K562 (cell line): Measurements from ENCODE around the gene DAZAP1. TPM values are rescaled to one million over a fixed set of nuclear protein-coding genes. Genes with fewer than 3 reads are reported as not detected.

ENCODE experiments used
- CHD1 ChIP-seq: fragments of 200-600 bp; sonication (generic); IDR thresholded peaks from one replicate; pipeline ENCODE4 v1.6.1; 2012; ENCODE audit warnings: mild to moderate bottlenecking, moderate library complexity, low read length, inconsistent platforms
- GABPA ChIP-seq: fragments of 200-800 bp; sonication (Bioruptor generic); conservative IDR thresholded peaks from 2 replicates; pipeline ENCODE4 v1.6.1; 2016; ENCODE audit warnings: low read depth, missing genetic modification characterization, missing compliant biosample characterization
- HLTF ChIP-seq: fragments of 450-650 bp; IDR thresholded peaks from 2 replicates; pipeline ENCODE4 v1.6.1; 2016
- MAFF ChIP-seq: IDR thresholded peaks from 2 replicates; pipeline ENCODE4 v1.6.1; 2012; ENCODE audit warnings: low read length, improper control_type of control experiment
- MXD1 ChIP-seq: fragments of 250-450 bp; sonication (Bioruptor Pico); IDR thresholded peaks from 2 replicates; pipeline ENCODE4 v1.8.0; 2021; ENCODE audit warnings: borderline replicate concordance, mild to moderate bottlenecking, moderate library complexity; ENCODE audit not compliant: poor library complexity, severe bottlenecking
- NR4A1 ChIP-seq, 2 experiments: fragments of 250-450 bp in 1 of 2; fragments of 450-650 bp in 1 of 2; sonication (Bioruptor Pico) in 1 of 2; IDR thresholded peaks; 2 replicates each; pipeline versions ENCODE4 v1.4.0 to v1.6.1; 2016 to 2020; ENCODE audit warnings: mild to moderate bottlenecking in 2 of 2, missing compliant biosample characterization in 1 of 2, missing genetic modification characterization in 1 of 2, moderate library complexity in 1 of 2
- RBFOX2 ChIP-seq: fragments of 200-400 bp; formaldehyde crosslinking; IDR thresholded peaks from 2 replicates; pipeline ENCODE4 v1.6.1; 2017; ENCODE audit warnings: low read depth, mild to moderate bottlenecking, low read length, moderate library complexity
- TBP ChIP-seq: optimal IDR thresholded peaks from 2 replicates; pipeline ENCODE3; 2011; ENCODE audit warnings: low read depth, low read length, improper control_type of control experiment
- UBTF ChIP-seq, 2 experiments: IDR thresholded peaks; 2 replicates each; pipeline ENCODE4 v1.6.1; 2012; ENCODE audit warnings: improper control_type of control experiment in 2 of 2, low read depth in 2 of 2, low read length in 2 of 2, borderline replicate concordance in 1 of 2
- ZBTB40 ChIP-seq, 2 experiments: fragments of 450-650 bp in 1 of 2; sonication (generic) in 1 of 2; formaldehyde crosslinking in 1 of 2; IDR thresholded peaks; 2 replicates each; pipeline versions ENCODE4 v1.7.1 to v1.9.0; 2016 to 2022; ENCODE audit warnings: inconsistent platforms in 1 of 2, mild to moderate bottlenecking in 1 of 2, missing genetic modification reagents in 1 of 2
- ZNF444 ChIP-seq: fragments of 250-450 bp; sonication (Bioruptor Pico); IDR thresholded peaks from 2 replicates; pipeline ENCODE4 v1.4.0; 2020; ENCODE audit warnings: mild to moderate bottlenecking, moderate library complexity
- ZNF511 ChIP-seq: sonication (generic); formaldehyde crosslinking; IDR thresholded peaks from 2 replicates; pipeline ENCODE4 v1.8.0; 2022; ENCODE audit warnings: mild to moderate bottlenecking, missing genetic modification reagents
- polyA plus RNA-seq, 8 experiments: library from polyadenylated mRNA; depleted of rRNA in 4 of 8; stranded (reverse) in 5 of 8; unstranded in 3 of 8; fragments of >200 nt; fragmentation: Nextera tagmentation in 2 of 8; fragmentation: Illumina TruSeq in 1 of 8; extraction: Ambion mirVana in 2 of 8; extraction: Trizol in 1 of 8; gene quantifications; 2 replicates each; pipeline versions ENCODE4 v1.2.1 to v1.2.3, GENCODE V29; 2011 to 2014; ENCODE audit warnings: inconsistent platforms in 1 of 8, missing spikeins in 1 of 8
- total RNA-seq, 7 experiments: library from RNA; depleted of rRNA in 6 of 7; stranded (reverse); fragments of >200 nt in 6 of 7; fragmentation: Illumina TruSeq in 2 of 7; extraction: Trizol in 2 of 7; gene quantifications; 2 replicates each; pipeline versions ENCODE4 v1.2.1 to v1.2.3, GENCODE V29; 2011 to 2021; ENCODE audit warnings: low replicate concordance in 1 of 7

DAZAP1 gene
- total and polyA plus RNA-seq, 9 of the 15 experiments (the other 6 are each of a cell fraction or from before 2014, with no cell fraction given) = 10.8 to 289 (median 142) TPM

GRCh38 chr19:1407528-1408299 lies at the start of gene DAZAP1 (continued):
- no peak for TF ChIP-seq ZNF511 (CRISPR knock-in tag)
- 0 out of 4 replicates have a peak, but pooled peaks of 1 of the 2 experiments have one; percentile 9 for TF ChIP-seq UBTF (IDR thresholded peaks at IDR 0.05; ENCODE audit: borderline replicate concordance in 1 of 2, low read depth in 2 of 2, low read length in 2 of 2)
- peak; percentile 88 for TF ChIP-seq CHD1
- TF ChIP-seq MXD1 (CRISPR knock-in tag) = no peak
- no peak for TF ChIP-seq NR4A1 (CRISPR knock-in tag; IDR thresholded peaks at IDR 0.05)
- TF ChIP-seq NR4A1 (tag; IDR thresholded peaks at IDR 0.05) = 0 out of 2 replicates have a peak, but pooled peaks have one; percentile 9
- TF ChIP-seq MAFF = no peak
- peak; percentile 15 for TF ChIP-seq TBP
- TF ChIP-seq ZBTB40 (IDR thresholded peaks at IDR 0.05) = peak; percentile 29; the same call in 1 of the 2 replicates
- TF ChIP-seq ZBTB40 (CRISPR knock-in tag; IDR thresholded peaks at IDR 0.05) = no peak
- TF ChIP-seq RBFOX2 = peak; percentile 8; the same call in 1 of the 2 replicates
- TF ChIP-seq HLTF = no peak
- no peak for TF ChIP-seq ZNF444 (CRISPR knock-in tag)
- peak; percentile 79 for TF ChIP-seq GABPA (tag)
